ENCODE measurements around the gene PPP4R4. TPM values are rescaled to one million over a fixed set of nuclear protein-coding genes. Genes with fewer than 3 reads are reported as not detected.
A peak's percentile ranks its signal among the peaks of the same experiment; 100 is the strongest.

The PPP4R4 gene, protein sequence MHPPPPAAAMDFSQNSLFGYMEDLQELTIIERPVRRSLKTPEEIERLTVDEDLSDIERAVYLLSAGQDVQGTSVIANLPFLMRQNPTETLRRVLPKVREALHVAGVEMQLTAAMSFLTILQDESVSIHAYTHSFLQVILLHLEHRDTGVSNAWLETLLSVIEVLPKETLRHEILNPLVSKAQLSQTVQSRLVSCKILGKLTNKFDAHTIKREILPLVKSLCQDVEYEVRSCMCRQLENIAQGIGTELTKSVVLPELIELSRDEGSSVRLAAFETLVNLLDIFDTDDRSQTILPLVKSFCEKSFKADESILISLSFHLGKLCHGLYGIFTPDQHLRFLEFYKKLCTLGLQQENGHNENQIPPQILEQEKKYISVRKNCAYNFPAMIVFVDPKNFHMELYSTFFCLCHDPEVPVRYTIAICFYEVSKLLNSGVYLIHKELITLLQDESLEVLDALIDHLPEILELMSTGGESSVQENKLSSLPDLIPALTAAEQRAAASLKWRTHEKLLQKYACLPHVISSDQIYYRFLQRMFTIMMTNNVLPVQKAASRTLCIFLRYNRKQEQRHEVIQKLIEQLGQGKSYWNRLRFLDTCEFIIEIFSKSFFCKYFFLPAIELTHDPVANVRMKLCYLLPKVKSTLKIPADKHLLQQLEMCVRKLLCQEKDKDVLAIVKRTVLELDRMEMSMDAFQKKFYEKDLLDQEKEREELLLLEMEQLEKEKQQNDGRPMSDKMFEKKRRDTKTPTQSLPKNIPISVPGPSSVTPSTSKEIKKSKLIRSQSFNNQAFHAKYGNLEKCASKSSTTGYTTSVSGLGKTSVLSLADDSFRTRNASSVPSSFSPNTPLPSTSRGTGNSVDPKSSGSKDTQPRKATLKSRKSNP
- under 1 TPM in 2 of 4 donors, not detected in 2; 0.03 to 0.13 TPM for polyA plus RNA-seq
- long read RNA-seq, donor 1 = 0 reads
- long read RNA-seq, donor 2 = 0 reads
- long read RNA-seq, donor 3 = 0 reads
- long read RNA-seq, donor 4 = 0 reads
- long read RNA-seq, donor 5 = 0 reads
- long read RNA-seq, donor 6 = 0 reads
- long read RNA-seq, donor 7 = 0 reads
- long read RNA-seq, donor 8 = 0 reads
- long read RNA-seq, donor 9 = 0 reads
- long read RNA-seq, donor 10 = 0 reads

DNA sequence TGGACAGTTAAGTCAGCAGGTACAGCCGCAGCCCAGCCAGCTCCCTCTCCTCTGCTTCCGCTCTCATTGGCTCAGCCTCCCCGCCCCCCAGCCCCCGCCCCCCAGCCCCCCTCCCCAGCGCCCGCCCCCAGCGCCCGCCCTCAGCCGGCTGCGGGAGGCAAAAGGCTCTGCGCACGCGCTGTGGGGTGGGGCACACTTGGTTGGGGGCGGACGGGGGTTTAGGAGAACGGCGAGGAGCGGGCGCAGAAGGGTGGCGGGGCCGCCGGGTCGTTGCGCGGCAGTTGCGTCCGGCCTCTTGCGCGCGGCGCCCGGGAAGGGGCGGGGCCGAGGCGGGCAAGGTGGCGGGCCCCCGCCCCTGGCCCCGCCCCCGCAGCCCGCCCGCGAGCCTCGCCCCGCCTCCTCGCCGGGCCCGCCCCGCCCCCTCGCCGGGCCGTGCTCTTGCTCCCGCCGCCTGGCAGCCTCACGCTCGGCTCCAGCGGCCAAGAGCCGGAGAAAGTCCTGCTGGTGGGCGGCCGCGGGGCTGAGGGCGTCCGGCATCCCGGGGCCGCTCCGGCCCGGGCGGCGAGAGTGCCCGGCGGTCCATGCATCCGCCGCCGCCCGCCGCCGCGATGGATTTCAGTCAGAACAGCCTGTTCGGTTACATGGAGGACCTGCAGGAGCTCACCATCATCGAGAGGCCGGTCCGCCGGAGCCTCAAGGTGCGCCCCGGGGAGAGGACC, at the start of gene PPP4R4:
PPP4R4 (plus strand) TSS at position 438 of the 719 bp plus-strand sequence; CDS start at position 582, 144 bp downstream.
- Histone ChIP-seq H3K4me3 (ENCODE audit: low read depth in 1 of 3, low read length in 3 of 3) (peak within 1 kb of the TSS; percentile 39 to 63 (median 59)), H3K9me3 (ENCODE audit: control insufficient read depth in 2 of 2, insufficient read depth in 1 of 2, low read depth in 1 of 2, low read length in 1 of 2) (no peaks in the 10 kb centered on the region), H3K36me3 (ENCODE audit: control insufficient read depth in 3 of 3, insufficient read depth in 2 of 3, low read depth in 1 of 3, low read length in 3 of 3) (no peaks in the 10 kb centered on the region), H3K27ac (ENCODE audit: low read depth in 1 of 3, low read length in 2 of 3) (no peak within 1 kb of the TSS), H3K4me1 (ENCODE audit: control insufficient read depth in 3 of 3, insufficient read depth in 2 of 3, low read depth in 1 of 3, low read length in 2 of 3) (peaks cover 0 to 4% (median 0%) of the 10 kb centered on the region in 3 donors), H3K27me3 (ENCODE audit: control insufficient read depth in 3 of 3, insufficient read depth in 3 of 3, low read length in 3 of 3) (peaks cover 0 to 49% (median 8%) of the 10 kb centered on the region in 3 donors)
- DNase-seq = peak; percentile 61 to 83
- no peak for FAIRE-seq
- 0 to 2% (median 1%) methylated on average over 27 to 84 of the region's 84 CpGs for WGBS, 3 donors

DNA sequence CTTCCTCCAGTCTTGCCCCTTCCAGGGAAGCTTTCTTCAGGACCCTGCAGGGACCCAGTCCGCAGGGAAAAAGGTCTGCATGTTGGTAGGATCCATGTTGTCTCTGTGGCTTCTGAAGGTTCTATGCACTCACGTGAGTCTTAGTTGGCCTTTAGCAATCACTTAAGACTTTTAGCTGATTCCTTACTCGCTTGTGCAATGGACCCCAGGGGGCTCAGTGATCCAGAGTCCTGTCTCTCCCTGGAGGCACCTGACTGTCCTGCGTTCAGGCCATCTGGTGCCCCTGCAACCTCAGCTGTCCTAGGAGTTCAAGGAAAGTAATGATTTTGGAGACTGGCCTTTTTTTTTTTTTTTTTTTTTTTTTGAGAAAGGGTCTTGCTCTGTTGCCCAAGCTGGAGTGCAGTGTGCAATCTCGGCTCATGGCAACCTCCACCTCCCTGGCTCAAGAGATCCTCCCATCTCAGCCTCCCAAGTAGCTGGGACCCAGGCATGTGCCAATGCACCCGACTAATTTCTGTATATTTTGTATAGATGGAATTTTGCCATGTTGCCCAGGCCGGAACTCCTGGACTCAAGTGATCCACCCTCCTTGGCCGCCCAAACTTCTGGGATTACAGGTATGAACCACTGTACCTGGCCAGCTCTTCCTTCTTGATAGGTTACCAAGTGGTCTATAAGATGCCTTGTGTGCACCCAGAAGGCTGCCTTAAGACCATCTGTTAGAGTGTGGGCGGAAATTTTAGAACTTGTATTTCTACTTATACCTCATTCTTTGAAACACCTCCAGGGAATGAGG, 49.3 kb upstream of the PPP4R4 start:
- Histone ChIP-seq H3K4me3 (ENCODE audit: low read depth in 1 of 3, low read length in 3 of 3) (no peak overlapping the region), H3K9me3 (ENCODE audit: control insufficient read depth in 2 of 2, insufficient read depth in 1 of 2, low read depth in 1 of 2, low read length in 1 of 2) (peaks cover 0 to 10% of the 10 kb centered on the region in 2 donors), H3K27me3 (ENCODE audit: control insufficient read depth in 3 of 3, insufficient read depth in 3 of 3, low read length in 3 of 3) (no peaks in the 10 kb centered on the region), H3K36me3 (ENCODE audit: control insufficient read depth in 3 of 3, insufficient read depth in 2 of 3, low read depth in 1 of 3, low read length in 3 of 3) (peaks cover 0 to 11% (median 0%) of the 10 kb centered on the region in 3 donors), H3K4me1 (ENCODE audit: control insufficient read depth in 3 of 3, insufficient read depth in 2 of 3, low read depth in 1 of 3, low read length in 2 of 3) (peaks cover 0 to 8% (median 0%) of the 10 kb centered on the region in 3 donors), H3K27ac (ENCODE audit: low read depth in 1 of 3, low read length in 2 of 3) (no peak overlapping the region)
- no peak for DNase-seq
- 83 to 92% (median 89%) methylated on average over 9 of the region's 9 CpGs for WGBS, 3 donors
- FAIRE-seq = no peak

DNA sequence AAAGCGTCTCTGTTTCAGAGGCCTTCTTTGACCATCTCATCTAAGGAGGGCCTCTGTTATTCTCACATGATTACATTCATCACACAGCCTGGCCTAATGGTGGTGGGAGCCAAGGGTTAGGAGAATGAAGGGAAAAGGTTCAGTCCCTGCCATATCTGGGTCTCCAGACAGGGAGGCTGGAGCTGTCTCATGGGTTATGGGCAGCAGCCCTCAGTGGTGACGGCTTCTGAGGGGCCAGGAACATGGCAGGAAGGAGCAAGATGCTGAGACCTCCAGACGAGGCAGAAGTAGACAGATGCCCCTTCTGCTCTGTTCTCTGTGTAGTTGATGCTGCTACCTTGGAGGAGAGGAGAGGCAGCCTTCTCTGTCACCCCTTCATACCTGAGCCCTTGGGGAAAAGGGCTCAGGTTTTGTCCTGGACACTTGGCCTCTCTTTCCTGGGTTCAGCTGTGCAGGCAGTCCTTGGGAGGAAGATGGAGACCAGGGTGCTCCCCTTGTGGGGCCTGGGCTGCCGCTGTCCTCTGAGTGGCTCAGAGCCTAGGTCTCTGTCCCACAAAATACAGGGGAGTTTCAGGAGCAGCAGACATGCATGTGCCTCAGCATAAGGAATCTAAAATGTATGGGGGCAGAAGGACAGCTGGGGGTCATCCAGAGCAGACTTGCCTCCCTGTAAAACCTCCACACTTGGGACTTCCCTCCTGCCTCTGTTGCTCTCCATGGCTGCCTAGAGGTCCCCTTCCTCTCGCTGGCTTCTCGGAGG, 48.3 kb upstream of the PPP4R4 start:
- FAIRE-seq = no peak
- DNase-seq = no peak
- Histone ChIP-seq H3K36me3 (ENCODE audit: control insufficient read depth in 3 of 3, insufficient read depth in 2 of 3, low read depth in 1 of 3, low read length in 3 of 3) (peaks cover 0 to 11% (median 0%) of the 10 kb centered on the region in 3 donors), H3K9me3 (ENCODE audit: control insufficient read depth in 2 of 2, insufficient read depth in 1 of 2, low read depth in 1 of 2, low read length in 1 of 2) (peaks cover 0 to 3% of the 10 kb centered on the region in 2 donors), H3K27ac (ENCODE audit: low read depth in 1 of 3, low read length in 2 of 3) (no peak overlapping the region), H3K4me1 (ENCODE audit: control insufficient read depth in 3 of 3, insufficient read depth in 2 of 3, low read depth in 1 of 3, low read length in 2 of 3) (peaks cover 0 to 8% (median 0%) of the 10 kb centered on the region in 3 donors), H3K27me3 (ENCODE audit: control insufficient read depth in 3 of 3, insufficient read depth in 3 of 3, low read length in 3 of 3) (no peaks in the 10 kb centered on the region), H3K4me3 (ENCODE audit: low read depth in 1 of 3, low read length in 3 of 3) (no peak overlapping the region)
- 90 to 96% (median 90%) methylated on average over 6 of the region's 6 CpGs for WGBS, 3 donors

DNA sequence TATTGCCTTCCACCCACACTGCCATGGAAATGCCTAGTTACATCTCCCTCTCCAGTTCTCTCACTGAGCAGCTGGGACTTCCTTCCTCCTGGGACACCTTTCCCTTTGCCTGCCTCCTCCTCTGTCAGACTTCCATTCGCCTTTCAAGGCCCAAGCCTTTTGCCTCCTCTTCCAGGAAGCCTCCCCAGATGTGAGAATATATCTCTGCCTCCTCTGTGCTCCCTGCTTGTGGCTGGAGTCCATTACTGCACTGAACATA, 47.8 kb upstream of the PPP4R4 start:
- DNase-seq (no peak), FAIRE-seq (no peak)
- H3K4me3 ChIP-seq (ENCODE audit: low read depth in 1 of 3, low read length in 3 of 3) = no peak overlapping the region
- no peaks in the 10 kb centered on the region for H3K27me3 ChIP-seq (ENCODE audit: control insufficient read depth in 3 of 3, insufficient read depth in 3 of 3, low read length in 3 of 3)
- H3K27ac ChIP-seq (ENCODE audit: low read depth in 1 of 3, low read length in 2 of 3) = no peak overlapping the region
- H3K9me3 ChIP-seq (ENCODE audit: control insufficient read depth in 2 of 2, insufficient read depth in 1 of 2, low read depth in 1 of 2, low read length in 1 of 2) = no peaks in the 10 kb centered on the region
- WGBS, 3 donors = 77 to 85% (median 79%) methylated on average over 1 of the region's 1 CpG
- peaks cover 0 to 11% (median 0%) of the 10 kb centered on the region in 3 donors for H3K36me3 ChIP-seq (ENCODE audit: control insufficient read depth in 3 of 3, insufficient read depth in 2 of 3, low read depth in 1 of 3, low read length in 3 of 3)
- peaks cover 0 to 8% (median 0%) of the 10 kb centered on the region in 3 donors for H3K4me1 ChIP-seq (ENCODE audit: control insufficient read depth in 3 of 3, insufficient read depth in 2 of 3, low read depth in 1 of 3, low read length in 2 of 3)

DNA sequence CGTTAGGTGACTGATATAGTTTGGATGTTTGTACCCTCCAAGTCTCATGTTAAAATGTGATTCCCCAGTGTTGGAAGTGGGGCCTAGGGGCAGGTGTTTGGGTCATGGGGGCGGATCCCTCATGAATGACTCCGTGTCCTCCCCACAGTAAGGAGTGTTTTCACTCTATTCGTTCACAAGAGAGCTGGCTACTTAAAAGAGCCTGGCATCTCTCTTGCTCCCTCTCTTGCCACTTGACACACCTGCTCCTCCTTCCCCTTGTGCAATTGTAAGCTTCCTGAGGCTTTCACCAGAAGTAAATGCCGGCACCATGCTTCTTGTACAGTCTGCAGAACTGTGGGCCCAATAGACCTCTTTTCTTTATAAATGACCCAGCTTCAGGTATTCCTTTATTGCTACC, 47.3 kb upstream of the PPP4R4 start:
- DNase-seq (no peak), FAIRE-seq (no peak)
- H3K9me3 ChIP-seq (ENCODE audit: control insufficient read depth in 2 of 2, insufficient read depth in 1 of 2, low read depth in 1 of 2, low read length in 1 of 2) = no peaks in the 10 kb centered on the region
- H3K4me1 ChIP-seq (ENCODE audit: control insufficient read depth in 3 of 3, insufficient read depth in 2 of 3, low read depth in 1 of 3, low read length in 2 of 3) = peaks cover 0 to 8% (median 0%) of the 10 kb centered on the region in 3 donors
- H3K27ac ChIP-seq (ENCODE audit: low read depth in 1 of 3, low read length in 2 of 3) = no peak overlapping the region
- WGBS, 3 donors = 83 to 87% (median 85%) methylated on average over 5 of the region's 5 CpGs
- H3K4me3 ChIP-seq (ENCODE audit: low read depth in 1 of 3, low read length in 3 of 3) = no peak overlapping the region
- H3K27me3 ChIP-seq (ENCODE audit: control insufficient read depth in 3 of 3, insufficient read depth in 3 of 3, low read length in 3 of 3) = no peaks in the 10 kb centered on the region
- H3K36me3 ChIP-seq (ENCODE audit: control insufficient read depth in 3 of 3, insufficient read depth in 2 of 3, low read depth in 1 of 3, low read length in 3 of 3) = peaks cover 0 to 11% (median 0%) of the 10 kb centered on the region in 3 donors

DNA sequence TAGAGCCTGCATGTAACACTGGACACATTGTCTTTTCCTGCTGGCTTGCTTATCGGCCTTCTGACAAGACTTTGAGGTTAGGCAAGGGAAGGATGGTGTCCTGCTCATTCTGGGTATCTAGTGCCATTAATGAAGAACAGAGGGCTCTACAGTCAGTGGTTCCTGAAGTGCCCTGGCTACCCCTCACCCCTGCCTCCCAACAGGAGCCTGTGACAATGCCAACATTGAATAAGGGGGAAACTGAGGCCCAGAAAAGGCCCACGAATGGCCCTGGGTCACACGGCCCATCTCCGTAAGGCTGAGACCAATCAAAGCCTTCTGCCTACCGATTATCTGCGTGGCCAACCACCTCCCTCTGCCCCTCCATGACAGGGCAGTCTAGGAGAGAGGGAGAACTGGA, 46.8 kb upstream of the PPP4R4 start:
- 88 to 96% (median 94%) methylated on average over 6 of the region's 6 CpGs for WGBS, 3 donors
- H3K9me3 ChIP-seq (ENCODE audit: control insufficient read depth in 2 of 2, insufficient read depth in 1 of 2, low read depth in 1 of 2, low read length in 1 of 2) = no peaks in the 10 kb centered on the region
- DNase-seq (no peak), FAIRE-seq (no peak)
- no peaks in the 10 kb centered on the region for H3K27me3 ChIP-seq (ENCODE audit: control insufficient read depth in 3 of 3, insufficient read depth in 3 of 3, low read length in 3 of 3)
- H3K36me3 ChIP-seq (ENCODE audit: control insufficient read depth in 3 of 3, insufficient read depth in 2 of 3, low read depth in 1 of 3, low read length in 3 of 3) = peaks cover 0 to 11% (median 0%) of the 10 kb centered on the region in 3 donors
- no peak overlapping the region for H3K4me3 ChIP-seq (ENCODE audit: low read depth in 1 of 3, low read length in 3 of 3)
- H3K27ac ChIP-seq (ENCODE audit: low read depth in 1 of 3, low read length in 2 of 3) = no peak overlapping the region
- H3K4me1 ChIP-seq (ENCODE audit: control insufficient read depth in 3 of 3, insufficient read depth in 2 of 3, low read depth in 1 of 3, low read length in 2 of 3) = peaks cover 0 to 8% (median 0%) of the 10 kb centered on the region in 3 donors

DNA sequence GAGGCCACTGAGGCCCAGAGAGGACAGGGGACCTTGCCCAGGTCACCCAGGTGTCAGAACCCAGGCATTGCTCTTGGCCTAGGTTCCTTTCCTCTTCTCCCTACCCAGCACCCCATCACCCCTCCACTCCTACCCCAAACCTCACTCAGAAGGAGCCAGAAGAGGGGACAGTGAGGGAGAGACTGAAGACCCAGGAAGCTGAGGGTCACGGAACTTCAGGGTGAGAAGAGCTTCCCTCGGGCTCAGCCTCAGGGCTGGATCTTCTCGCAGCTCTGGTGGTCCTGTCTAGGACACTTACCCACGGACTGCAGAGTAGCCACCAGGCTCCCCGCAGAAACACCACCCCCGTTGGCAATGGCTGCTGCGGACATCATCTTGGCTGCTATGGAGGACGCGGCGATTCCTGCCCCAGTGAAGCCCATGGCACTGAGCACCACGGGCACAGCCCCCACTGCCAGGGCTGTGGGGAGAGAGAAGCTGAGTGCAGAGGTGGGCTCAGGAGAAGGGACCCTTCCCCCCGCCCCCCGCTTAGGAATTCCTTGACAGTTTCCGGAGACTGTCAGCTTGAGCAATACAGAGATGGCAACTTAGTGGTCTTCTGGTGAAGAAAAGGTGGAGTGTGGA, 45.8 kb upstream of the PPP4R4 start:
- no peak for DNase-seq
- no peak for FAIRE-seq

More for the DNA sequence above, 45.8 kb upstream of the PPP4R4 start:
- Histone ChIP-seq H3K27me3 (ENCODE audit: control insufficient read depth in 3 of 3, insufficient read depth in 3 of 3, low read length in 3 of 3) (no peaks in the 10 kb centered on the region), H3K27ac (ENCODE audit: low read depth in 1 of 3, low read length in 2 of 3) (no peak overlapping the region), H3K36me3 (ENCODE audit: control insufficient read depth in 3 of 3, insufficient read depth in 2 of 3, low read depth in 1 of 3, low read length in 3 of 3) (peaks cover 0 to 11% (median 0%) of the 10 kb centered on the region in 3 donors), H3K4me1 (ENCODE audit: control insufficient read depth in 3 of 3, insufficient read depth in 2 of 3, low read depth in 1 of 3, low read length in 2 of 3) (peaks cover 0 to 8% (median 0%) of the 10 kb centered on the region in 3 donors), H3K4me3 (ENCODE audit: low read depth in 1 of 3, low read length in 3 of 3) (no peak overlapping the region), H3K9me3 (ENCODE audit: control insufficient read depth in 2 of 2, insufficient read depth in 1 of 2, low read depth in 1 of 2, low read length in 1 of 2) (no peaks in the 10 kb centered on the region)
- 91 to 96% (median 93%) methylated on average over 14 of the region's 14 CpGs for WGBS, 3 donors
